Activated CD8-positive, alpha-beta memory T cell treated with anti-CD3 and anti-CD28 coated beads, Interleukin-2, amount 50 U/mL, for 1 hour (primary cell): Measurements from ENCODE around the gene KRTAP3-3.
"Not testable (repeated sequence)": the region's sequence is repeated elsewhere in the genome, so short reads cannot be mapped to it uniquely, and the experiment has no call there.

ENCODE experiments used
- DNase-seq: peaks from one replicate; pipeline ENCODE4 v3.0.0-alpha.2; 2020; ENCODE audit errors: extremely low read depth

KRTAP3-3 gene

GRCh38 chr17:41004397-41004796 lies 10.4 kb upstream of the KRTAP3-3 start:
- DNase-seq: no peak

GRCh38 chr17:41003926-41004325 lies 10.0 kb upstream of the KRTAP3-3 start:
- DNase-seq: no peak

- no peak for DNase-seq
Observed at GRCh38 chr17:41002814-41003213, 8.8 kb upstream of the KRTAP3-3 start.

GRCh38 chr17:41001795-41002194 lies 7.8 kb upstream of the KRTAP3-3 start:
- no peak for DNase-seq

GRCh38 chr17:40999563-40999962 lies 5.6 kb upstream of the KRTAP3-3 start, which contains the start of gene KRTAP3-2:
Gene KRTAP3-2, minus strand, starts transcription at chr17:40999906. Its CDS starts 53 bp downstream, at chr17:40999853.
- DNase-seq: not testable (repeated sequence)

GRCh38 chr17:40997361-40997760 lies 3.4 kb upstream of the KRTAP3-3 start:
- DNase-seq: no peak

GRCh38 chr17:40996829-40997228 lies 2.9 kb upstream of the KRTAP3-3 start:
- DNase-seq: no peak

- DNase-seq: no peak
Observed at GRCh38 chr17:40995116-40995515, 1.2 kb upstream of the KRTAP3-3 start.

- DNase-seq: no peak
Observed at GRCh38 chr17:40993084-40993483, 880 bp downstream of the KRTAP3-3 start.

- no peak for DNase-seq
Observed at GRCh38 chr17:40992666-40993065, 1.3 kb downstream of the KRTAP3-3 start.

GRCh38 chr17:40986920-40987319 lies 7.0 kb downstream of the KRTAP3-3 start:
- DNase-seq: no peak

GRCh38 chr17:40984226-40984625 lies 9.7 kb downstream of the KRTAP3-3 start, which contains the start of gene KRT40:
Gene KRT40, minus strand, starts transcription at chr17:40984326. Its CDS starts 53 bp downstream, at chr17:40984273.
- DNase-seq: no peak

- DNase-seq: no peak
Observed at GRCh38 chr17:40981115-40981514, 12.8 kb downstream of the KRTAP3-3 start.

- no peak for DNase-seq
Observed at GRCh38 chr17:40980596-40980995, 13.4 kb downstream of the KRTAP3-3 start.

- DNase-seq: no peak
Observed at GRCh38 chr17:40980117-40980516, 13.8 kb downstream of the KRTAP3-3 start.

- no peak for DNase-seq
Observed at GRCh38 chr17:40978575-40979151, 15.3 kb downstream of the KRTAP3-3 start.

- no peak for DNase-seq
Observed at GRCh38 chr17:40975516-40975915, 18.4 kb downstream of the KRTAP3-3 start.

- no peak for DNase-seq
Observed at GRCh38 chr17:40974366-40974765, 19.6 kb downstream of the KRTAP3-3 start.

- DNase-seq: no peak
Observed at GRCh38 chr17:40967582-40967981, 26.4 kb downstream of the KRTAP3-3 start.

- DNase-seq: no peak
Observed at GRCh38 chr17:40966848-40967247, 27.1 kb downstream of the KRTAP3-3 start, which contains the start of gene KRT39. Gene KRT39, minus strand, starts transcription at chr17:40966948. Its CDS starts 92 bp downstream, at chr17:40966856.

- no peak for DNase-seq
Observed at GRCh38 chr17:40963838-40964237, 30.1 kb downstream of the KRTAP3-3 start.

GRCh38 chr17:40962059-40962561 lies 31.9 kb downstream of the KRTAP3-3 start:
- DNase-seq: no peak

- no peak for DNase-seq
Observed at GRCh38 chr17:40961591-40961990, 32.4 kb downstream of the KRTAP3-3 start.

- no peak for DNase-seq
Observed at GRCh38 chr17:40960144-40960543, 33.8 kb downstream of the KRTAP3-3 start.
